Colonic mucosa (tissue), 4 donors: Measurements from ENCODE around the gene APPBP2. TPM values are rescaled to one million over a fixed set of nuclear protein-coding genes. Genes with fewer than 3 reads are reported as not detected.
"Not testable (repeated sequence)": the region's sequence is repeated elsewhere in the genome, so short reads cannot be mapped to it uniquely, and the experiment has no call there.

Experiments
- DNase-seq: peaks from one replicate; pipeline ENCODE4 v3.0.0-alpha.2; 2020
- H3K27ac ChIP-seq: fragments of 200-600 bp; one replicate; pipeline ENCODE4 v1.8.0; 2021
- H3K27me3 ChIP-seq: fragments of 200-600 bp; one replicate; pipeline ENCODE4 v1.8.0; 2021
- H3K36me3 ChIP-seq: fragments of 200-600 bp; one replicate; pipeline ENCODE4 v1.8.0; 2021
- H3K4me1 ChIP-seq: fragments of 200-600 bp; one replicate; pipeline ENCODE4 v1.8.0; 2021; ENCODE audit warnings: mild to moderate bottlenecking
- H3K4me3 ChIP-seq: fragments of 200-600 bp; one replicate; pipeline ENCODE4 v1.8.0; 2021
- H3K9ac ChIP-seq, 2 donors: one replicate each; pipeline ENCODE4 v1.7.0; 2013; ENCODE audit warnings: control low read depth in 2 of 2, low read depth in 2 of 2, low read length in 2 of 2
- H3K9me3 ChIP-seq: fragments of 200-600 bp; one replicate; pipeline ENCODE4 v1.8.0; 2021
- CTCF ChIP-seq: fragments of 200-600 bp; IDR thresholded peaks from one replicate; pipeline ENCODE4 v1.8.0; 2022; ENCODE audit warnings: antibody characterized with exemption, mild to moderate bottlenecking
- intact Hi-C: fragments of 100-400 bp; cut with DNase I; formaldehyde crosslinking; loops from one replicate; pipeline ENCODE4 v1.14.1; 2022
- total RNA-seq, 2 donors: library from RNA; stranded (reverse); fragmentation: NEBNext Ultra II Directional in 1 of 2; extraction: Animal tissue kit (Norgen Biotek cat#: 25700) in 1 of 2; gene quantifications; one replicate each; pipeline ENCODE4 v1.2.1, GENCODE V29; 2021
- donor health status: healthy.
- donor health status: DM: no; HTN: no; CAD: no.
- donor health status: DM: no; HTN: no; CAD: no.

Gene APPBP2
- total RNA-seq, 2 donors from 2014 or later = 26.7 to 42.0 TPM

GRCh38 chr17:60554377-60554788 is 28.3 kb upstream of the APPBP2 start:
- Histone ChIP-seq H3K27me3 (no peaks in the 10 kb centered on the region), H3K4me1 (no peaks in the 10 kb centered on the region), H3K9me3 (no peaks in the 10 kb centered on the region), H3K36me3 (no peaks in the 10 kb centered on the region), H3K27ac (no peak overlapping the region), H3K4me3 (no peak overlapping the region), H3K9ac (no peak overlapping the region)
- intact Hi-C loops = no loop called here
- no peak for DNase-seq
- TF ChIP-seq CTCF = no peak

- DNase-seq, intact Hi-C loops, H3K27ac ChIP-seq: not testable (repeated sequence)
Measured at GRCh38 chr17:60552255-60552654, 26.2 kb upstream of the APPBP2 start.

GRCh38 chr17:60548990-60549389 is 22.9 kb upstream of the APPBP2 start:
- H3K36me3 ChIP-seq = no peaks in the 10 kb centered on the region
- no peaks in the 10 kb centered on the region for H3K27me3 ChIP-seq
- H3K9me3 ChIP-seq = no peaks in the 10 kb centered on the region
- H3K27ac ChIP-seq = no peak overlapping the region
- intact Hi-C loops = no loop called here
- DNase-seq = no peak
- H3K4me1 ChIP-seq = no peaks in the 10 kb centered on the region
- H3K9ac ChIP-seq = no peak overlapping the region
- no peak overlapping the region for H3K4me3 ChIP-seq
- no peak for TF ChIP-seq CTCF

More at GRCh38 chr17:60552255-60552654, 26.2 kb upstream of the APPBP2 start:
- not testable (repeated sequence) for H3K36me3 ChIP-seq, H3K27me3 ChIP-seq, H3K4me3 ChIP-seq, H3K9me3 ChIP-seq, H3K9ac ChIP-seq, H3K4me1 ChIP-seq

- no peaks in the 10 kb centered on the region for H3K36me3 ChIP-seq
- no peak overlapping the region for H3K27ac ChIP-seq
- no peaks in the 10 kb centered on the region for H3K4me1 ChIP-seq
- intact Hi-C loops = no loop called here
- TF ChIP-seq CTCF = no peak
- H3K9ac ChIP-seq = no peak overlapping the region
- no peak for DNase-seq
- H3K9me3 ChIP-seq = no peaks in the 10 kb centered on the region
- no peak overlapping the region for H3K4me3 ChIP-seq
- no peaks in the 10 kb centered on the region for H3K27me3 ChIP-seq
Measured at GRCh38 chr17:60545465-60546191, 19.6 kb upstream of the APPBP2 start.

DNA sequence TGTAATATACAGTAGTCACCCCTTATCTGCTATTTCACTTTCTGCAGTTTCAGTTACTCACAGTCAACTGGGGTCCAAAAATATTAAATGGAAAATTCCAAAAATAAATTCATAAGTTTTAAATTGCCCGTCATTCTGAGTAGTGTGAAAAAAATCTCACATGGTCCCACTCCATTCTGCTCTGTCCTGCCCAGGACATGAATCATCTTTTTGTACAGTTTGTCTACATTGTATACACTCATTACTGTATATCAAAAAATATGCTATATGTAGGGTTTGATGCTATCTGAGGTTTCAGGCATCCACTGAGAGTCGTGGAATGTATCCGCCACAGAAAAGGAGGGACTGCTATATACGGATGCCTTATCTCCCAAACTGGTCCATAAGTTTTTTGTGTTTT is 16.0 kb upstream of the APPBP2 start:
- Histone ChIP-seq H3K9ac (no peak overlapping the region), H3K9me3 (no peaks in the 10 kb centered on the region), H3K4me3 (no peak overlapping the region), H3K27ac (no peak overlapping the region), H3K27me3 (no peaks in the 10 kb centered on the region), H3K4me1 (no peaks in the 10 kb centered on the region), H3K36me3 (no peaks in the 10 kb centered on the region)
- no peak for DNase-seq
- TF ChIP-seq CTCF = no peak
- intact Hi-C loops = no loop called here

GRCh38 chr17:60540460-60540859 is 14.4 kb upstream of the APPBP2 start:
- H3K4me1 ChIP-seq = no peaks in the 10 kb centered on the region
- TF ChIP-seq CTCF = no peak
- intact Hi-C loops = no loop called here
- H3K9ac ChIP-seq = no peak overlapping the region
- H3K27me3 ChIP-seq = no peaks in the 10 kb centered on the region
- no peak overlapping the region for H3K27ac ChIP-seq
- no peak overlapping the region for H3K4me3 ChIP-seq
- no peaks in the 10 kb centered on the region for H3K9me3 ChIP-seq
- H3K36me3 ChIP-seq = no peaks in the 10 kb centered on the region
- no peak for DNase-seq
